ENCODE measurements around the gene VPS13C. TPM values are rescaled to one million over a fixed set of nuclear protein-coding genes. Genes with fewer than 3 reads are reported as not detected.
"Not testable (repeated sequence)": the region's sequence is repeated elsewhere in the genome, so short reads cannot be mapped to it uniquely, and the experiment has no call there.

VPS13C gene
- total RNA-seq, 1 experiment from 2014 or later: 47.3 TPM

GRCh38 chr15:62021991-62022600, 38.2 kb downstream of the VPS13C start:
- H3K36me3 ChIP-seq (ENCODE audit: control insufficient read depth, insufficient read depth, low read length): peaks cover 2% of the 10 kb centered on the region; the same call in 1 of the 2 replicates
- no peaks in the 10 kb centered on the region for H3K27me3 ChIP-seq (ENCODE audit: control insufficient read depth, insufficient read depth, low read length)
- no TSS peak for BruUV-seq (replicated peaks)
- H3K4me1 ChIP-seq (ENCODE audit: control insufficient read depth, insufficient read depth, low read length): no peaks in the 10 kb centered on the region
- peak; percentile 46; the same call in 1 of the 2 replicates for TF ChIP-seq CTCF (IDR thresholded peaks at IDR 0.05)
- no peak for TF ChIP-seq REST (IDR thresholded peaks at IDR 0.05; ENCODE audit: insufficient read depth in 1 of 2, low read depth in 2 of 2, low read length in 1 of 2)
- no peak for TF ChIP-seq POLR2AphosphoS5 (IDR thresholded peaks at IDR 0.05; ENCODE audit: low read depth, low read length)
- TF ChIP-seq SIN3A (IDR thresholded peaks at IDR 0.05; ENCODE audit: borderline replicate concordance, insufficient read depth, low read depth, low read length): no peak
- no peak for TF ChIP-seq TCF7L2 (IDR thresholded peaks at IDR 0.05; ENCODE audit: low read depth, low read length)
- H3K4me3 ChIP-seq (ENCODE audit: low read depth in 2 of 2, low read length in 2 of 2): no peak overlapping the region
- POLR2A ChIA-PET: no interaction called here
- CTCF ChIA-PET: no interaction called here
- in situ Hi-C loops (cut with HindIII; ENCODE audit: low pct_unique_long_range_greater_than_20kb, low sequenced_read_pairs): no loop called here
- intact Hi-C loops (cut with micrococcal nuclease; ENCODE audit: unreplicated experiment): no loop called here
- no peaks in the 10 kb centered on the region; the same call in 1 of the 2 replicates for H3K9me3 ChIP-seq (ENCODE audit: control insufficient read depth, insufficient read depth, low read depth, low read length)
- ATAC-seq: no peak
- H3K27ac ChIP-seq (ENCODE audit: low read length): no peak overlapping the region
- no peak for DNase-seq (ENCODE audit: low read depth, low spot score)

GRCh38 chr15:62020576-62021160, 39.6 kb downstream of the VPS13C start:
- in situ Hi-C loops (cut with HindIII; ENCODE audit: low pct_unique_long_range_greater_than_20kb, low sequenced_read_pairs): no loop called here
- DNase-seq (ENCODE audit: low read depth, low spot score) (no peak), ATAC-seq (no peak)
- intact Hi-C loops (cut with micrococcal nuclease; ENCODE audit: unreplicated experiment): no loop called here
- ChIA-PET POLR2A (no interaction called here), CTCF (no interaction called here)
- no peak for TF ChIP-seq POLR2AphosphoS5 (IDR thresholded peaks at IDR 0.05; ENCODE audit: low read depth, low read length)
- TF ChIP-seq SIN3A (IDR thresholded peaks at IDR 0.05; ENCODE audit: borderline replicate concordance, insufficient read depth, low read depth, low read length): no peak
- TF ChIP-seq TCF7L2 (IDR thresholded peaks at IDR 0.05; ENCODE audit: low read depth, low read length): no peak
- Histone ChIP-seq H3K9me3 (ENCODE audit: control insufficient read depth, insufficient read depth, low read depth, low read length) (no peaks in the 10 kb centered on the region; the same call in 1 of the 2 replicates), H3K27me3 (ENCODE audit: control insufficient read depth, insufficient read depth, low read length) (no peaks in the 10 kb centered on the region), H3K36me3 (ENCODE audit: control insufficient read depth, insufficient read depth, low read length) (peaks cover 2% of the 10 kb centered on the region; the same call in 1 of the 2 replicates), H3K4me1 (ENCODE audit: control insufficient read depth, insufficient read depth, low read length) (no peaks in the 10 kb centered on the region), H3K27ac (ENCODE audit: low read length) (no peak overlapping the region), H3K4me3 (ENCODE audit: low read depth in 2 of 2, low read length in 2 of 2) (no peak overlapping the region)
- BruUV-seq (replicated peaks): no TSS peak

GRCh38 chr15:62005354-62005753, 54.9 kb downstream of the VPS13C start:
- H3K4me3 ChIP-seq (ENCODE audit: low read depth in 2 of 2, low read length in 2 of 2); BruUV-seq (replicated peaks); H3K9me3 ChIP-seq (ENCODE audit: control insufficient read depth, insufficient read depth, low read depth, low read length); in situ Hi-C loops (cut with HindIII; ENCODE audit: low pct_unique_long_range_greater_than_20kb, low sequenced_read_pairs); H3K27ac ChIP-seq (ENCODE audit: low read length); H3K27me3 ChIP-seq (ENCODE audit: control insufficient read depth, insufficient read depth, low read length); H3K36me3 ChIP-seq (ENCODE audit: control insufficient read depth, insufficient read depth, low read length); DNase-seq (ENCODE audit: low read depth, low spot score); POLR2A ChIA-PET; H3K4me1 ChIP-seq (ENCODE audit: control insufficient read depth, insufficient read depth, low read length); intact Hi-C loops (cut with micrococcal nuclease; ENCODE audit: unreplicated experiment); CTCF ChIA-PET; ATAC-seq: not testable (repeated sequence)
